G401 (cell line): ENCODE measurements around the gene PLEKHA1. TPM values are rescaled to one million over a fixed set of nuclear protein-coding genes. Genes with fewer than 3 reads are reported as not detected.

Source experiments
- DNase-seq: peaks from one replicate; pipeline ENCODE4 v3.0.0-alpha.2; 2015; ENCODE audit warnings: low spot score
- in situ Hi-C: cut with HindIII; loops from 2 replicates; pipeline ENCODE4 v1.10.0; 2016; ENCODE audit warnings: low sequenced_read_pairs, mixed read lengths
- total RNA-seq: library from RNA; depleted of rRNA; stranded (reverse); fragments of >200 nt; shearing (Covaris generic); gene quantifications from 2 replicates; pipeline ENCODE4 v1.2.3, GENCODE V29; 2014

The PLEKHA1 gene
- total RNA-seq, 1 experiment from 2014 or later, result 21.3 TPM

- in situ Hi-C loops, result no loop called here
- DNase-seq, result no peak
Observed at GRCh38 chr10:122344741-122345258, 29.7 kb upstream of the PLEKHA1 start.

GRCh38 chr10:122346326-122346950 is 28.1 kb upstream of the PLEKHA1 start:
- in situ Hi-C loops, result no loop called here
- DNase-seq, result no peak

- DNase-seq, result no peak
- in situ Hi-C loops, result no loop called here
Observed at GRCh38 chr10:122347170-122347841, 27.2 kb upstream of the PLEKHA1 start.

GRCh38 chr10:122348512-122348911 is 26.0 kb upstream of the PLEKHA1 start:
- in situ Hi-C loops, result no loop called here
- DNase-seq, result no peak

GRCh38 chr10:122348935-122349361 is 25.6 kb upstream of the PLEKHA1 start:
- DNase-seq, result no peak
- in situ Hi-C loops, result no loop called here

- no peak for DNase-seq
- in situ Hi-C loops, result no loop called here
Observed at GRCh38 chr10:122349758-122350369, 24.6 kb upstream of the PLEKHA1 start.

- DNase-seq, result no peak
- in situ Hi-C loops, result no loop called here
Observed at GRCh38 chr10:122350893-122351292, 23.6 kb upstream of the PLEKHA1 start.

GRCh38 chr10:122352817-122353525 is 21.5 kb upstream of the PLEKHA1 start:
- in situ Hi-C loops, result no loop called here
- no peak for DNase-seq

- no peak for DNase-seq
- in situ Hi-C loops, result no loop called here
Observed at GRCh38 chr10:122354383-122354782, 20.1 kb upstream of the PLEKHA1 start.

GRCh38 chr10:122357685-122358084 is 16.8 kb upstream of the PLEKHA1 start:
- no peak for DNase-seq
- in situ Hi-C loops, result no loop called here

- in situ Hi-C loops, result no loop called here
- no peak for DNase-seq
Observed at GRCh38 chr10:122359621-122360020, 14.9 kb upstream of the PLEKHA1 start.

GRCh38 chr10:122361046-122361445 is 13.5 kb upstream of the PLEKHA1 start:
- in situ Hi-C loops, result no loop called here
- no peak for DNase-seq

- no peak for DNase-seq
- in situ Hi-C loops, result no loop called here
Observed at GRCh38 chr10:122362031-122362592, 12.4 kb upstream of the PLEKHA1 start.

GRCh38 chr10:122362621-122363020 is 11.9 kb upstream of the PLEKHA1 start:
- in situ Hi-C loops, result no loop called here
- DNase-seq, result no peak

- in situ Hi-C loops, result no loop called here
- no peak for DNase-seq
Observed at GRCh38 chr10:122363311-122363710, 11.2 kb upstream of the PLEKHA1 start.

- DNase-seq, result no peak
- in situ Hi-C loops, result no loop called here
Observed at GRCh38 chr10:122363722-122364463, 10.6 kb upstream of the PLEKHA1 start.

GRCh38 chr10:122368502-122369254 is 5.8 kb upstream of the PLEKHA1 start:
- DNase-seq, result no peak

GRCh38 chr10:122373108-122373507 is 1.4 kb upstream of the PLEKHA1 start:
- in situ Hi-C loops, result no loop called here

More at GRCh38 chr10:122368502-122369254, 5.8 kb upstream of the PLEKHA1 start:
- in situ Hi-C loops, result no loop called here

More at GRCh38 chr10:122373108-122373507, 1.4 kb upstream of the PLEKHA1 start:
- DNase-seq, result no peak
